ENCODE data around the gene SLC16A4. TPM values are rescaled to one million over a fixed set of nuclear protein-coding genes. Genes with fewer than 3 reads are reported as not detected.
A peak's percentile ranks its signal among the peaks of the same experiment; 100 is the strongest.

SLC16A4 gene
- total RNA-seq, 1 donor from 2014 or later: 14.8 TPM

DNA sequence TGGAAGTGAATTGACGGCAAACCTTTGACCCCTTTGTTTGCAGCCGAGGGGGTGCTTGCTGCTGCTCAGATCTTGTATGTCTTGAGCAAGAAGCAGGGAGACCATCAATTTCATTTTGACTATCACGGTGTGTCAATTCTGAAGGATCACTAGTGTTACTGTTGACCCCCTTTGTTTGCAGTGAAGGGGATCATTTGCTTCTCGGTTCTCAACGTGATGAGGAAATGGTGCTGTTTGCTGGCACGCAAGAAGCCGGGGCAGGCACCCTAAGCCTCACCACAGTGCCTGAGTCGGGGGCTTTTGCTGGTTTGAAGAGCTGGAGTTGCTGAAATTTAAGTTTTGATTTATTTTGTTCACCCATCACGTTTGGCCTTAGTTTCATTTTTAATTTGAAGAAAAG is 44.1 kb downstream of the SLC16A4 start:
- Histone ChIP-seq H3K27ac (ENCODE audit: low read depth, low read length) (no peak overlapping the region), H3K79me2 (ENCODE audit: insufficient read depth, low read length) (peaks cover 100% of the 10 kb centered on the region), H4K20me1 (ENCODE audit: insufficient read depth, low read length) (peaks cover 76% of the 10 kb centered on the region), H3K9me3 (ENCODE audit: insufficient read depth, low read depth, low read length) (no peaks in the 10 kb centered on the region), H3K27me3 (ENCODE audit: insufficient read depth, low read length) (no peaks in the 10 kb centered on the region), H3K4me2 (ENCODE audit: low read length) (peak overlapping the region; percentile 41), H2AFZ (ENCODE audit: low read depth, low read length) (no peak overlapping the region), H3K36me3 (ENCODE audit: insufficient read depth, low read length) (peaks cover 16% of the 10 kb centered on the region), H3K4me1 (ENCODE audit: insufficient read depth, low read length) (peaks cover 24% of the 10 kb centered on the region), H3K4me3 (ENCODE audit: insufficient read depth, low read depth, low read length) (no peak overlapping the region), H3K9ac (ENCODE audit: low read length) (no peak overlapping the region)
- no peak overlapping the region for H3K27ac Mint-ChIP-seq (ENCODE audit: unreplicated experiment)
- DNase-seq (ENCODE audit: low read depth) (no peak), FAIRE-seq (no peak)
- H3K27me3 Mint-ChIP-seq (ENCODE audit: low read depth, unreplicated experiment): no peaks in the 10 kb centered on the region
- peaks cover 36% of the 10 kb centered on the region for H3K4me1 Mint-ChIP-seq (ENCODE audit: low read depth, unreplicated experiment)
- H3K4me3 Mint-ChIP-seq (ENCODE audit: unreplicated experiment): no peak overlapping the region
- no peaks in the 10 kb centered on the region for H3K9me3 Mint-ChIP-seq (ENCODE audit: unreplicated experiment)
- TF ChIP-seq, protein P1, sequence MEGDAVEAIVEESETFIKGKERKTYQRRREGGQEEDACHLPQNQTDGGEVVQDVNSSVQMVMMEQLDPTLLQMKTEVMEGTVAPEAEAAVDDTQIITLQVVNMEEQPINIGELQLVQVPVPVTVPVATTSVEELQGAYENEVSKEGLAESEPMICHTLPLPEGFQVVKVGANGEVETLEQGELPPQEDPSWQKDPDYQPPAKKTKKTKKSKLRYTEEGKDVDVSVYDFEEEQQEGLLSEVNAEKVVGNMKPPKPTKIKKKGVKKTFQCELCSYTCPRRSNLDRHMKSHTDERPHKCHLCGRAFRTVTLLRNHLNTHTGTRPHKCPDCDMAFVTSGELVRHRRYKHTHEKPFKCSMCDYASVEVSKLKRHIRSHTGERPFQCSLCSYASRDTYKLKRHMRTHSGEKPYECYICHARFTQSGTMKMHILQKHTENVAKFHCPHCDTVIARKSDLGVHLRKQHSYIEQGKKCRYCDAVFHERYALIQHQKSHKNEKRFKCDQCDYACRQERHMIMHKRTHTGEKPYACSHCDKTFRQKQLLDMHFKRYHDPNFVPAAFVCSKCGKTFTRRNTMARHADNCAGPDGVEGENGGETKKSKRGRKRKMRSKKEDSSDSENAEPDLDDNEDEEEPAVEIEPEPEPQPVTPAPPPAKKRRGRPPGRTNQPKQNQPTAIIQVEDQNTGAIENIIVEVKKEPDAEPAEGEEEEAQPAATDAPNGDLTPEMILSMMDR (IDR thresholded peaks at IDR 0.05; ENCODE audit: insufficient read depth, low read depth, low read length): no peak
- no peak for TF ChIP-seq EZH2 (IDR thresholded peaks at IDR 0.05; ENCODE audit: insufficient read depth, low read length)
- H3K36me3 Mint-ChIP-seq (ENCODE audit: low read depth, unreplicated experiment): peaks cover 12% of the 10 kb centered on the region

- Histone ChIP-seq H3K4me1 (ENCODE audit: insufficient read depth, low read length) (peaks cover 35% of the 10 kb centered on the region), H3K27ac (ENCODE audit: low read depth, low read length) (no peak overlapping the region), H4K20me1 (ENCODE audit: insufficient read depth, low read length) (peaks cover 84% of the 10 kb centered on the region), H3K4me2 (ENCODE audit: low read length) (peak overlapping the region; percentile 21), H3K4me3 (ENCODE audit: insufficient read depth, low read depth, low read length) (no peak overlapping the region), H2AFZ (ENCODE audit: low read depth, low read length) (no peak overlapping the region), H3K36me3 (ENCODE audit: insufficient read depth, low read length) (peaks cover 20% of the 10 kb centered on the region), H3K9me3 (ENCODE audit: insufficient read depth, low read depth, low read length) (no peaks in the 10 kb centered on the region), H3K9ac (ENCODE audit: low read length) (no peak overlapping the region), H3K27me3 (ENCODE audit: insufficient read depth, low read length) (no peaks in the 10 kb centered on the region), H3K79me2 (ENCODE audit: insufficient read depth, low read length) (peaks cover 100% of the 10 kb centered on the region)
- Mint-ChIP-seq H3K27ac (ENCODE audit: unreplicated experiment) (no peak overlapping the region), H3K9me3 (ENCODE audit: unreplicated experiment) (no peaks in the 10 kb centered on the region), H3K4me1 (ENCODE audit: low read depth, unreplicated experiment) (peaks cover 43% of the 10 kb centered on the region), H3K36me3 (ENCODE audit: low read depth, unreplicated experiment) (peaks cover 17% of the 10 kb centered on the region), H3K4me3 (ENCODE audit: unreplicated experiment) (peak overlapping the region; percentile 34), H3K27me3 (ENCODE audit: low read depth, unreplicated experiment) (no peaks in the 10 kb centered on the region)
- TF ChIP-seq, protein P1 (IDR thresholded peaks at IDR 0.05; ENCODE audit: insufficient read depth, low read depth, low read length): no peak
- TF ChIP-seq EZH2 (IDR thresholded peaks at IDR 0.05; ENCODE audit: insufficient read depth, low read length): no peak
- FAIRE-seq (no peak), DNase-seq (ENCODE audit: low read depth) (no peak)
Observed at GRCh38 chr1:110345480-110345879, 45.3 kb downstream of the SLC16A4 start.

DNA sequence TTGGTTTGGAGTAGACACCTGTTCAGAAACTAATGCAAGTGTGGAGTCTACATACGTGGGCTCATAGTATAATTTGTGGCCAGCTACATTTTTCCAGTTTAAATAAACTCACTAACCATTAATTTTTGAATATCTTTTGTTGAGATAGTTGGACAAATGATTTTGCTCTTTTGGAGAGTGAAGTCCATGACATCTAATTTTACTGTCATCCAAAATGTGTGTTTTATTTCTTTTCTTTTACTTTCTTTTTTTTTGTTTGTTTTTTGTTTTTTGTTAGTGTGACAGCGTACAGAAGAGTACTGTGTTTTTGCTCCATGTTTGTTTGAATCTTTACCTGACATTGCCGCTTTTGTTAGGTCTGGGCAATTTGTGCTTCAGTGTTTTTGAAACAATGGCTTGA is 46.7 kb downstream of the SLC16A4 start:
- H3K27me3 Mint-ChIP-seq (ENCODE audit: low read depth, unreplicated experiment): no peaks in the 10 kb centered on the region
- H3K27ac Mint-ChIP-seq (ENCODE audit: unreplicated experiment): no peak overlapping the region
- Histone ChIP-seq H2AFZ (ENCODE audit: low read depth, low read length) (no peak overlapping the region), H3K4me3 (ENCODE audit: insufficient read depth, low read depth, low read length) (no peak overlapping the region), H3K9ac (ENCODE audit: low read length) (peak overlapping the region; percentile 1), H3K79me2 (ENCODE audit: insufficient read depth, low read length) (peaks cover 99% of the 10 kb centered on the region), H3K9me3 (ENCODE audit: insufficient read depth, low read depth, low read length) (no peaks in the 10 kb centered on the region), H3K4me1 (ENCODE audit: insufficient read depth, low read length) (peaks cover 40% of the 10 kb centered on the region), H4K20me1 (ENCODE audit: insufficient read depth, low read length) (peaks cover 79% of the 10 kb centered on the region), H3K27me3 (ENCODE audit: insufficient read depth, low read length) (no peaks in the 10 kb centered on the region), H3K4me2 (ENCODE audit: low read length) (peak overlapping the region; percentile 90), H3K27ac (ENCODE audit: low read depth, low read length) (no peak overlapping the region), H3K36me3 (ENCODE audit: insufficient read depth, low read length) (peaks cover 20% of the 10 kb centered on the region)
- peaks cover 16% of the 10 kb centered on the region for H3K36me3 Mint-ChIP-seq (ENCODE audit: low read depth, unreplicated experiment)
- no peaks in the 10 kb centered on the region for H3K9me3 Mint-ChIP-seq (ENCODE audit: unreplicated experiment)
- DNase-seq (ENCODE audit: low read depth): no peak
- FAIRE-seq: no peak
- H3K4me3 Mint-ChIP-seq (ENCODE audit: unreplicated experiment): no peak overlapping the region
- no peak for TF ChIP-seq EZH2 (IDR thresholded peaks at IDR 0.05; ENCODE audit: insufficient read depth, low read length)
- TF ChIP-seq, protein P1 (IDR thresholded peaks at IDR 0.05; ENCODE audit: insufficient read depth, low read depth, low read length): no peak
- H3K4me1 Mint-ChIP-seq (ENCODE audit: low read depth, unreplicated experiment): peaks cover 44% of the 10 kb centered on the region
